DMS153 treated with DMSO at 0.1 percent for 48 hours (cell line): Measurements from ENCODE around the gene LMOD1.
"Not testable (repeated sequence)": the region's sequence is repeated elsewhere in the genome, so short reads cannot be mapped to it uniquely, and the experiment has no call there.

Source experiments
- DNase-seq: peaks from one replicate; lab custom pipeline; 2025; ENCODE audit not compliant: unreplicated experiment; lab: John Stamatoyannopoulos, UW

LMOD1 gene

DNA sequence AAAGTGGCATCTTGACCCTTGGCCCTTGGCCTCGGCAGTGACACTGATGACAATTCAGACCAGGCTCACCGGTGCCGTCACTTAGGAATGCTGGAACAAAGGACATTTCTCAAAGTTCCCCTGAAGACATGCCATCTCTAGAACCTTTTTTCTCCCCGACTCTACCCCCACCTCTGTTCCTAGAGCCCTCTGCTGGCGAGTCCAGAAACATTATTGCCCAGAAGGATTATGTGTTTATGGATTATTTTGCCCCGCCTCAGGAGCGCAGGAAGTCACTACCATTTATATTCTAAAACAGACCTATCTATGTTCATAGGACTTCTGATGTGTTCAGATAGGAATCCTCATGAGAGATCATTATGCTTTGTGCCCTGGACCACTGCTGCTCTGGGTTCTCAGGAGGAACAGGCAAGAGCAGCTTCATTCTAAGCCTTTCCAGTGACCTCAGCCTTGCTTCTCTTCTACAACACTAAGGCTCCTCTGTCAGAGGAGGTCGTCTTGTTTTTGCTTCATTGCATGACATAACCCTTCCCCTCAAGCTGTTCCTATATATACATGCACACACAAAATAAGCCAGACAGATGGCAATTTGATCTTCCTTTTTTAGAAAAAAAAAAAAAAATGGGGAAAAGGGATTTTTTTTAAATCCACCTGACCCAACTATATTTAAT lies 70.1 kb downstream of the LMOD1 start:
- DNase-seq = no peak

DNA sequence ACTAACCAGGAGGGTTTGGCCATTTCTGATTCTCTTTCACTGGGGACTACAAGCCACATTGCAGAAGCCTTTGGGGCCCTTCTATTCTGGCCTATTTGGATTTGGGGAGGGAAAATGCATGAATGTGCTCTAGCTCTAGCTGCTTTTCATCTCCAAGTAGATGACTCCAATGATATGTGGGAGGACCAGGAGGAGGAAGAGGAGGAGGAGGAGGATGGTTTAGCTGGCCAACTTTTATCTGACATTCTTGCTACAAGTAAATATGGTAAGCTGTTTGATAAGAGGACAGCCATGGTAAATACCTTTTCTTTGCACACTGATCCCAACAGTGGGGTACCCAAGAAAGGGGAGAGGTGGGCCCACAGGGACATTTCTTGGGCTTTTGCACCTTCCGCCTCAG lies 71.7 kb downstream of the LMOD1 start:
- no peak for DNase-seq

GRCh38 chr1:201870397-201870796 lies 76.0 kb downstream of the LMOD1 start:
- DNase-seq = no peak

- DNase-seq = no peak
Observed at GRCh38 chr1:201861448-201861847, 84.9 kb downstream of the LMOD1 start.

GRCh38 chr1:201859424-201859823 lies 86.9 kb downstream of the LMOD1 start:
- no peak for DNase-seq

DNA sequence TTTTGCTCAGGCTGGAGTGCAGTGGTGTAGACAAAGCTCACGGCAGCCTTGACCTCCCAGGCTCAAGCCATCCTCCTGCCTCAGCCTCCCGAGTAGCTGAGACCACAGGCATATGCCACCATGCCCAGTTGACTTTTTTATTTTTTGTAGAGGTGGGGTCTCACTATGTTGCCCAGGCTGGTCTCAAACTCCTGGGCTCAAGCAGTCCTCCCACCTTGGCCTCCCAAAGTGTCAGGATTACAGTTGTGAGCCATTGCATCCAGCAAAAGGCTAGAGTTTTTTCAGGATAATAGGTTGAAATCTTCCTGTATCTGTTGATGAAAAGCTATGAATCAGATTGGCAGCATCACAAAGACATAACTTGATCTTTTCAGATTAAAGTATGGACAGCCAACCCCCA lies 89.6 kb downstream of the LMOD1 start:
- DNase-seq = not testable (repeated sequence)

GRCh38 chr1:201851949-201852348 lies 94.4 kb downstream of the LMOD1 start:
- DNase-seq = no peak

- DNase-seq = no peak
Observed at GRCh38 chr1:201850053-201850397, 96.3 kb downstream of the LMOD1 start.

- no peak for DNase-seq
Observed at GRCh38 chr1:201849372-201850052, 96.8 kb downstream of the LMOD1 start.

DNA sequence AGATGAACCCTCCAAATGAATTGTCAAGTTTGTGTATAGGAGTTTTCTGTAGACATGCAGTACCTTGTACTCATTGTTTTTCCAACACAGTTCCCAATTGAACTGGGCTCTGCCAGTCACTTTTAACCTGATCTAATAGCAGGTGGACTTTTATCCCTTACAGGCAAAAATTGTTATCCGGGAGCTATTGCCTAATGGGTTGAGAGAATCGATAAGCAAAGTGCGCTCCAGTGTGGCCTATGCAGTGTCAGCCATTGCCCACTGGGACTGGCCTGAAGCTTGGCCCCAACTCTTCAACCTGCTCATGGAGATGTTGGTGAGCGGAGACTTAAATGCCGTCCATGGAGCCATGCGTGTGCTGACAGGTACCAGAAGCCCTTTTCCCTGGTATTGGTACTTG lies 98.1 kb downstream of the LMOD1 start:
- DNase-seq = no peak

DNA sequence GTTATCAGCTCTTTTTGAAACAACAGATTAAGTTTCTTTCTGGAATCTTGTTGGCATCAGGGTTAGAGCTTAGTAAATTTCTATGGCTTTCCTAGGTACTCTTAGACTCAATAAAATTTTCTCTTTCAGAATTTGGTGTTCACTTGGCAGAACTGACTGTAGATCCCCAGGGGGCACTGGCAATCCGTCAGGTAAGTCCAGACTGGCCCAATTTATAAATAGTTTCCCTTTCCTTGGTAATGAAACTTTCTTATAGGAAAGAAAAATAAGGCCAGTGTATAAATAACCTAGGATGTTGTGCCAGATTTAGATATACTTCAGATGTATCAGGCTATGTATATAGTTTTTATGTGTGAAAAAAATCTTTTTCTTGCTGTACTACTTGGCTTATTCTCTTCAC lies 99.2 kb downstream of the LMOD1 start:
- DNase-seq = no peak
